ENCODE results near the gene CUBN. TPM values are rescaled to one million over a fixed set of nuclear protein-coding genes. Genes with fewer than 3 reads are reported as not detected.

The CUBN gene
- total RNA-seq, 4 donors from 2014 or later: 0.37 to 1.5 (median 1.1) TPM

DNA sequence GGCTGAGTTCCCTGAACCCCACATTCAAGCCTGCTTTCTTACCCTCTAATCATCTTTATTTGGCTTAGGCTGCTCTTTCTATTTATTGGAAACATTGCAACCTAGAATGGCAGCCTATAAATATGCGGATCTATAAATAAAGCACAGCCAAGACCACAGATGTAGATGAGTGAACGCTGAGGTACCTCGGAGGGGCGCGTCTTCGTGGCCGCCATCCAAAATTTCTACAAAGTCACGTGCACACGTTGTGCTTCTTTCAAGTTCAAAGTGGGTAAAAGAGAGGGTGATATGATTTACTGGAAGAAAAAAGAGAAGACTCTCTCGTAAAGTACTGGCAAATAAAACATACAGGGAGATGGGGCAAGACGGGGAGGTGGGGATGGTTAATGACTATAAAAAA, 179.8 kb downstream of the CUBN start:
- Histone ChIP-seq H3K4me3 (no peak overlapping the region), H3K36me3 (no peaks in the 10 kb centered on the region), H3K27ac (no peak overlapping the region), H3K4me1 (peaks cover 0 to 4% (median 0%) of the 10 kb centered on the region in 4 donors), H3K9me3 (no peaks in the 10 kb centered on the region), H3K27me3 (no peaks in the 10 kb centered on the region)
- intact Hi-C loops (cut with DNase I; ENCODE audit: low total_unique reads): no loop called here
- in situ Hi-C loops (cut with MboI; ENCODE audit: low pct_ligation_motif_present in 1 of 4, low pct_unique_long_range_greater_than_20kb in 1 of 4, low sequenced_read_pairs in 3 of 4): no loop called here
- DNase-seq: no peak
- TF ChIP-seq EP300 (IDR thresholded peaks at IDR 0.05; ENCODE audit: low read depth): no peak
- TF ChIP-seq POLR2AphosphoS5 (IDR thresholded peaks at IDR 0.05): no peak
- TF ChIP-seq, protein P1, sequence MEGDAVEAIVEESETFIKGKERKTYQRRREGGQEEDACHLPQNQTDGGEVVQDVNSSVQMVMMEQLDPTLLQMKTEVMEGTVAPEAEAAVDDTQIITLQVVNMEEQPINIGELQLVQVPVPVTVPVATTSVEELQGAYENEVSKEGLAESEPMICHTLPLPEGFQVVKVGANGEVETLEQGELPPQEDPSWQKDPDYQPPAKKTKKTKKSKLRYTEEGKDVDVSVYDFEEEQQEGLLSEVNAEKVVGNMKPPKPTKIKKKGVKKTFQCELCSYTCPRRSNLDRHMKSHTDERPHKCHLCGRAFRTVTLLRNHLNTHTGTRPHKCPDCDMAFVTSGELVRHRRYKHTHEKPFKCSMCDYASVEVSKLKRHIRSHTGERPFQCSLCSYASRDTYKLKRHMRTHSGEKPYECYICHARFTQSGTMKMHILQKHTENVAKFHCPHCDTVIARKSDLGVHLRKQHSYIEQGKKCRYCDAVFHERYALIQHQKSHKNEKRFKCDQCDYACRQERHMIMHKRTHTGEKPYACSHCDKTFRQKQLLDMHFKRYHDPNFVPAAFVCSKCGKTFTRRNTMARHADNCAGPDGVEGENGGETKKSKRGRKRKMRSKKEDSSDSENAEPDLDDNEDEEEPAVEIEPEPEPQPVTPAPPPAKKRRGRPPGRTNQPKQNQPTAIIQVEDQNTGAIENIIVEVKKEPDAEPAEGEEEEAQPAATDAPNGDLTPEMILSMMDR (IDR thresholded peaks at IDR 0.05): no peak
- TF ChIP-seq POLR2A (IDR thresholded peaks at IDR 0.05): no peak
- 58 to 63% methylated on average over 10 to 11 of the region's 11 CpGs for WGBS, 2 donors (ENCODE audit: low coverage in 1 of 2)

DNA sequence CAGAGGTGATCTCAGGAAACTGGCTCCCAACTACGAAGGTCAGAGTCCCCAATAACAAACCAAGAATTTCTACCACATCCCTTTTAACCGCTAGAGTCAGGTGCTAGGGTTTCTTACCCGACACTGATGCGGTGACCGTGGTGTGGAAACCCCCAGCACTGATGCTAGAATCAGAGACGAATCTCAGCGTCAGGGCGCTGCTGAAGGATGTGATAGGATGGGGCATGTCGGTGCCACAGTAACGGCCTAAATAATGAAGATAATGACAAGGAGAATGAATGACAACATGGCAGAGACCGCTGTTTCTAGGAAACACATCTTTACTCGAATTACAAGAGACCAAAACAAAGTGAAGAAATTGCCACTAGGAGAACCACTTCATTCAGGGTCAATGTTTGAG, 181.2 kb downstream of the CUBN start:
- Histone ChIP-seq H3K36me3 (no peaks in the 10 kb centered on the region), H3K4me3 (no peak overlapping the region), H3K27me3 (no peaks in the 10 kb centered on the region), H3K9me3 (no peaks in the 10 kb centered on the region), H3K27ac (no peak overlapping the region), H3K4me1 (peaks cover 0 to 7% (median 0%) of the 10 kb centered on the region in 4 donors)
- WGBS, 2 donors (ENCODE audit: low coverage in 1 of 2): 82 to 87% methylated on average over 12 of the region's 12 CpGs
- intact Hi-C loops (cut with DNase I; ENCODE audit: low total_unique reads): no loop called here
- TF ChIP-seq POLR2AphosphoS5 (IDR thresholded peaks at IDR 0.05) (no peak), POLR2A (IDR thresholded peaks at IDR 0.05) (no peak), EP300 (IDR thresholded peaks at IDR 0.05; ENCODE audit: low read depth) (no peak)
- TF ChIP-seq, protein P1 (IDR thresholded peaks at IDR 0.05): no peak
- DNase-seq: no peak
- in situ Hi-C loops (cut with MboI; ENCODE audit: low pct_ligation_motif_present in 1 of 4, low pct_unique_long_range_greater_than_20kb in 1 of 4, low sequenced_read_pairs in 3 of 4): no loop called here

DNA sequence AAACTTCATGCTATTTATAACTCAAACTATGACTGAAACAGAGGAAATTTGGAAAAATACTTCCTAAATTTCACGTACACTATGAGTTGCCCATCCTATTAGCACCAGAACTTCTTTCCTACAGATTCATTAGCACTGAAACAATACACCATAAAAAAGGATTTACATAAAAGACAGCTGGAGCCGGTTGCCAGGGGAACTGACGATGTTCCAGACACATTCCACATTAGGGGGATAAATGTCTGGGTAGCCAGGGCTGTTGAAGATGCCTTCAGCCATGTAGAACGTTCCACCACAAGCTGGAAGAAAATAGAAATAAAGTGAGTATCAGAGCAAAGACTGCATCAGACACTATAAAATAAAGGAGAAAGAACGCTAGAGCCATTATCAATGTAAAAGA, 182.5 kb downstream of the CUBN start:
- Histone ChIP-seq H3K27me3 (no peaks in the 10 kb centered on the region), H3K27ac (no peak overlapping the region), H3K4me3 (no peak overlapping the region), H3K9me3 (no peaks in the 10 kb centered on the region), H3K4me1 (peaks cover 0 to 7% (median 0%) of the 10 kb centered on the region in 4 donors), H3K36me3 (no peaks in the 10 kb centered on the region)
- DNase-seq: no peak
- TF ChIP-seq EP300 (IDR thresholded peaks at IDR 0.05; ENCODE audit: low read depth) (no peak), POLR2A (IDR thresholded peaks at IDR 0.05) (no peak), POLR2AphosphoS5 (IDR thresholded peaks at IDR 0.05) (no peak)
- TF ChIP-seq, protein P1 (IDR thresholded peaks at IDR 0.05): no peak
- 84 to 87% methylated on average over 5 of the region's 5 CpGs for WGBS, 2 donors (ENCODE audit: low coverage in 1 of 2)
- intact Hi-C loops (cut with DNase I; ENCODE audit: low total_unique reads): no loop called here
- in situ Hi-C loops (cut with MboI; ENCODE audit: low pct_ligation_motif_present in 1 of 4, low pct_unique_long_range_greater_than_20kb in 1 of 4, low sequenced_read_pairs in 3 of 4): no loop called here

DNA sequence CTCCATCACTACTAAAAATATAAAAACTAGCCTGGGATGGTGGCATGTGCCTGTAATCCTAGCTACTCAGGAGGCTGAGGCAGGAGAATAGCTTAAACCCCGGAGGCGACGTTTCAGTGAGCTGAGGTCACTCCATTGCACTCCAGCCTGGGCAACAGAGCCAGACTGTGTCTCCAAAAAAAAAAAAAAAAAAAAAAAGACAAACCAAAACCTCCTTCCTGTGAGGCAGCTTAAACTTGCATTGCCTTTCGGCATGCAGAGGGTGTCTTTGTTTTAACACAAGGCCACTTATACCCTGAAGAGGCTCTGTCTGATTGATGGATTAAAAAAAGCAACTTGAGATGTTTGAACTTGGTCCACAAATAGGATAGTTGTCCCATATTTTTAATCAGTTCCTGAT, 184.0 kb downstream of the CUBN start:
- 76 to 89% methylated on average over 3 to 4 of the region's 4 CpGs for WGBS, 2 donors (ENCODE audit: low coverage in 1 of 2)
- Histone ChIP-seq H3K27ac (peak overlapping the region in 1 of 4 donors; percentile 30), H3K27me3 (no peaks in the 10 kb centered on the region), H3K4me1 (peaks cover 0 to 7% (median 0%) of the 10 kb centered on the region in 4 donors), H3K4me3 (no peak overlapping the region), H3K36me3 (no peaks in the 10 kb centered on the region), H3K9me3 (no peaks in the 10 kb centered on the region)
- intact Hi-C loops (cut with DNase I; ENCODE audit: low total_unique reads): no loop called here
- in situ Hi-C loops (cut with MboI; ENCODE audit: low pct_ligation_motif_present in 1 of 4, low pct_unique_long_range_greater_than_20kb in 1 of 4, low sequenced_read_pairs in 3 of 4): no loop called here
- DNase-seq: no peak
- TF ChIP-seq POLR2A (IDR thresholded peaks at IDR 0.05) (no peak), EP300 (IDR thresholded peaks at IDR 0.05; ENCODE audit: low read depth) (no peak), POLR2AphosphoS5 (IDR thresholded peaks at IDR 0.05) (no peak)
- TF ChIP-seq, protein P1 (IDR thresholded peaks at IDR 0.05): no peak

All from transverse colon (tissue), 4 donors.